Endothelial cell of umbilical vein (primary cell): ENCODE results near the gene TRIM56. TPM values are rescaled to one million over a fixed set of nuclear protein-coding genes. Genes with fewer than 3 reads are reported as not detected.

ENCODE experiments used
- BruUV-seq: library from RNA; stranded (reverse); fragments of 400-500 nt; replicated peaks from 2 replicates; lab custom pipeline; 2021; lab: Mats Ljungman, UMichigan
- CTCF ChIA-PET: fragments of 300-600, 350-600 bp; sonication (Branson Sonifier 250); formaldehyde crosslinking; loops from one replicate; lab custom pipeline; 2021; ENCODE audit warnings: antibody characterized with exemption, inconsistent platforms; lab: Charles Lee
- POLR2A ChIA-PET: fragments of 300-600, 350-600 bp; sonication (Branson Sonifier 250); formaldehyde crosslinking; loops from one replicate; lab custom pipeline; 2021; ENCODE audit warnings: antibody characterized with exemption, inconsistent platforms; lab: Charles Lee
- DNase-seq: peaks from one replicate; pipeline ENCODE4 v3.0.0-alpha.2; 2011; ENCODE audit warnings: low read depth, low spot score
- FAIRE-seq: peaks from 2 replicates; lab custom pipeline; 2011; peaks lifted over from hg19 to GRCh38; lab: Jason Lieb, UNC
- H2AFZ ChIP-seq: 2 replicates; pipeline ENCODE4 v1.6.0; 2012; ENCODE audit warnings: low read depth, low read length, control low read depth, inconsistent platforms
- H3K27ac ChIP-seq: 2 replicates; pipeline ENCODE4 v1.5.1; 2011; ENCODE audit warnings: low read depth, mild to moderate bottlenecking, control low read depth, low read length, moderate library complexity; ENCODE audit not compliant: insufficient read depth
- H3K27me3 ChIP-seq, 2 experiments: 2 replicates each; pipeline versions ENCODE4 v1.6.0 to v1.6.1; 2011; ENCODE audit warnings: low read length in 2 of 2, mixed read lengths in 1 of 2; ENCODE audit not compliant: control insufficient read depth in 2 of 2, insufficient read depth in 2 of 2
- H3K36me3 ChIP-seq, 2 experiments: 2 replicates in 1 of 2; 3 replicates in 1 of 2; pipeline ENCODE4 v1.5.1; 2011; ENCODE audit warnings: low read length in 2 of 2, mild to moderate bottlenecking in 1 of 2, moderate library complexity in 1 of 2; ENCODE audit not compliant: control insufficient read depth in 2 of 2, insufficient read depth in 2 of 2; ENCODE audit errors: extremely low read depth in 1 of 2
- H3K4me1 ChIP-seq: 3 replicates; pipeline ENCODE4 v1.5.1; 2011; ENCODE audit warnings: mild to moderate bottlenecking, low read length; ENCODE audit not compliant: control insufficient read depth, insufficient read depth; ENCODE audit errors: extremely low read depth
- H3K4me2 ChIP-seq: 2 replicates; pipeline ENCODE4 v1.6.1; 2011; ENCODE audit warnings: low read length, control low read depth, mixed read lengths; ENCODE audit not compliant: insufficient read depth
- H3K4me3 ChIP-seq, 3 experiments: fragments of 200-600 bp in 1 of 3; sonication (generic), shearing (Covaris generic) in 1 of 3; replicated peaks in 1 of 3; 2 replicates each; pipeline ENCODE4 v1.5.1; 2011 to 2016; ENCODE audit warnings: control low read depth in 3 of 3, low read length in 3 of 3, mild to moderate bottlenecking in 2 of 3, inconsistent platforms in 1 of 3, low read depth in 1 of 3, moderate library complexity in 1 of 3; ENCODE audit not compliant: insufficient read depth in 1 of 3
- H3K79me2 ChIP-seq: 2 replicates; pipeline ENCODE4 v1.6.0; 2012; ENCODE audit warnings: low read length, inconsistent platforms; ENCODE audit not compliant: control insufficient read depth, insufficient read depth
- H3K9ac ChIP-seq: replicated peaks from 2 replicates; pipeline ENCODE3; 2011; ENCODE audit warnings: low read length, control low read depth; ENCODE audit not compliant: insufficient read depth; ENCODE audit errors: extremely low read depth
- H3K9me1 ChIP-seq: replicated peaks from 3 replicates; pipeline ENCODE4 v1.6.0; 2011; ENCODE audit warnings: mild to moderate bottlenecking, low read length; ENCODE audit not compliant: control insufficient read depth, insufficient read depth; ENCODE audit errors: extremely low read depth
- H3K9me3 ChIP-seq: replicated peaks from 2 replicates; pipeline ENCODE4 v1.5.1; 2012; ENCODE audit warnings: low read length, inconsistent platforms; ENCODE audit not compliant: control insufficient read depth, insufficient read depth
- H4K20me1 ChIP-seq: replicated peaks from 2 replicates; pipeline ENCODE3; 2011; ENCODE audit warnings: mild to moderate bottlenecking, low read length; ENCODE audit not compliant: control insufficient read depth, insufficient read depth; ENCODE audit errors: extremely low read depth
- EZH2 ChIP-seq: IDR thresholded peaks from 2 replicates; pipeline ENCODE4 v1.6.1; 2012; ENCODE audit warnings: borderline replicate concordance, low read depth, mild to moderate bottlenecking, moderate library complexity, low read length, inconsistent platforms; ENCODE audit not compliant: severe bottlenecking
- FOS ChIP-seq: IDR thresholded peaks from 2 replicates; pipeline ENCODE4 v1.6.1; 2011; ENCODE audit warnings: mild to moderate bottlenecking, low read length, moderate library complexity, borderline replicate concordance; ENCODE audit not compliant: insufficient read depth
- GATA2 ChIP-seq: IDR thresholded peaks from 2 replicates; pipeline ENCODE4 v1.7.0; 2011; ENCODE audit warnings: low read depth, mild to moderate bottlenecking, moderate library complexity, mixed read lengths, low read length; ENCODE audit not compliant: insufficient read length, insufficient read depth
- JUN ChIP-seq: IDR thresholded peaks from 2 replicates; pipeline ENCODE4 v1.6.1; 2011; ENCODE audit warnings: borderline replicate concordance, low read depth; ENCODE audit not compliant: insufficient read length, insufficient read depth
- MYC ChIP-seq: IDR thresholded peaks from one replicate; pipeline ENCODE4 v1.6.1; 2011; ENCODE audit warnings: mild to moderate bottlenecking, low read depth, low read length
- POLR2A ChIP-seq: IDR thresholded peaks from 2 replicates; pipeline ENCODE4 v1.6.1; 2012; ENCODE audit warnings: low read depth, mild to moderate bottlenecking, control low read depth, low read length
- POLR2AphosphoS5 ChIP-seq: IDR thresholded peaks from 2 replicates; pipeline ENCODE4 v1.6.1; 2012; ENCODE audit warnings: low read depth, mild to moderate bottlenecking, control low read depth, low read length, moderate library complexity; ENCODE audit not compliant: insufficient read depth
- dilution Hi-C: fragments of 300-500 bp; cut with MboI; formaldehyde crosslinking; loops from one replicate; pipeline ENCODE4 v1.15.0; 2019; ENCODE audit warnings: low sequenced_read_pairs; ENCODE audit not compliant: extremely low pct_ligation_motif_present
- intact Hi-C: fragments of 100-400 bp; cut with micrococcal nuclease; formaldehyde crosslinking; loops from one replicate; pipeline ENCODE4 v1.10.0; 2022
- polyA plus RNA-seq, 4 experiments: library from polyadenylated mRNA; depleted of rRNA in 3 of 4; stranded (reverse) in 3 of 4; unstranded in 1 of 4; fragments of >200 nt; gene quantifications; 2 replicates each; pipeline versions ENCODE4 v1.2.1 to v1.2.3, GENCODE V29; 2011 to 2012; ENCODE audit warnings: missing spikeins in 1 of 4
- total RNA-seq: library from RNA; stranded (reverse); gene quantifications from 2 replicates; pipeline ENCODE4 v1.2.3, GENCODE V29; 2021
- TF ChIP-seq, protein P1 (sequence below), 2 donors: IDR thresholded peaks; 1 replicate in 1 of 2; 2 replicates in 1 of 2; pipeline ENCODE4 v1.5.1; 2011; ENCODE audit warnings: low read length in 2 of 2, mild to moderate bottlenecking in 2 of 2, moderate library complexity in 2 of 2, control low read depth in 1 of 2, inconsistent platforms in 1 of 2, low read depth in 1 of 2; ENCODE audit not compliant: insufficient read depth in 1 of 2; ENCODE audit errors: extremely low read depth in 1 of 2
- TF ChIP-seq, protein P2 (sequence below): IDR thresholded peaks from 2 replicates; pipeline ENCODE4 v1.6.1; 2011; ENCODE audit not compliant: insufficient read depth, insufficient read length

Gene TRIM56
- total and polyA plus RNA-seq, 2 donors (not counting 3 experiments of a cell fraction or from before 2014, with no cell fraction given) = 2.3 to 25.1 TPM

DNA sequence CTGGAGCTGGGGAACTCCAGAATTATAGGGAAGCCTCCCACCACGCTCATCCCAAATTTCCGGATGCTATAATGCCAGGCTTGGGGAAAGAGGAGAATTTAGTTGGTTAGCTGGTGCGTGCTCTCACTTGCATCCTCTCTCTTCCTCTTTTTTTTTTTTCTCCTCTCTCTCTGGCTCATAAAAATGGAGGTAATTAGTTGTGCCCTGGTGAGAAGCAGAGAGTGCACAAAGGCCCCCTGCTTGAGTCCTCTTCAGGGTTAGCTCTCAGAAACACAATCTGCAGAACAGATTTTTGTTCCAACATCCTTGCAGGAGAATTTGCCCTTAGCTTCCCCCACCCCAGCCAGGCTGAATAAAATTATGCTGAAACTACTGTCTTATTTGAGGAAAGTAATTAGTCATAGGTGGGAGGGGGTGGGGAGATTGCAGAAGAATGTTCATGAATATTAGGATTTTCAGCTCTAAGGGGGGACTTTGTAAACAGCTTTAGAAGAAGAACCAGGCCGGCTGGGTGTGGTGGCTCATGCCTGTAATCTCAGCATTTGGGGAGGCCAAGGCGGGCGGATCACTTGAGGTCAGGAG, 49.2 kb downstream of the TRIM56 start:
- peak overlapping the region; percentile 14 for H3K4me2 ChIP-seq
- BruUV-seq = no TSS peak
- ChIA-PET POLR2A (interaction anchor here (0.6 to 5.5 kb wide), 9 partner anchors 12 to 56 kb away, joined by 3 to 26 read pairs (median 6); partner anchors contain the start of gene TRIM56), CTCF (interaction anchor here (0.7 to 3.2 kb wide), 5 partner anchors 9 to 148 kb away, joined by 3 to 12 read pairs (median 7); no protein-coding TSS in a partner anchor)
- H3K9me1 ChIP-seq = no peaks in the 10 kb centered on the region
- peak overlapping the region in 1 of 3 experiments; percentile 7 for H3K4me3 ChIP-seq
- intact Hi-C loops = no loop called here
- peaks cover 22% of the 10 kb centered on the region for H3K79me2 ChIP-seq
- no peak overlapping the region for H2AFZ ChIP-seq
- no peaks in the 10 kb centered on the region for H3K9me3 ChIP-seq
- TF ChIP-seq POLR2A (peak; percentile 63), FOS (peak; percentile 10), JUN (no peak), EZH2 (no peak)
- DNase-seq (peak; percentile 40), FAIRE-seq (peak; percentile 8)
- H3K9ac ChIP-seq = no peak overlapping the region
- no peaks in the 10 kb centered on the region for H4K20me1 ChIP-seq
- H3K36me3 ChIP-seq = peaks cover 35 to 60% of the 10 kb centered on the region in 2 experiments
- peaks cover 57% of the 10 kb centered on the region for H3K4me1 ChIP-seq
- no peak overlapping the region for H3K27ac ChIP-seq
- dilution Hi-C loops = no loop called here
- no peaks in the 10 kb centered on the region for H3K27me3 ChIP-seq

DNA sequence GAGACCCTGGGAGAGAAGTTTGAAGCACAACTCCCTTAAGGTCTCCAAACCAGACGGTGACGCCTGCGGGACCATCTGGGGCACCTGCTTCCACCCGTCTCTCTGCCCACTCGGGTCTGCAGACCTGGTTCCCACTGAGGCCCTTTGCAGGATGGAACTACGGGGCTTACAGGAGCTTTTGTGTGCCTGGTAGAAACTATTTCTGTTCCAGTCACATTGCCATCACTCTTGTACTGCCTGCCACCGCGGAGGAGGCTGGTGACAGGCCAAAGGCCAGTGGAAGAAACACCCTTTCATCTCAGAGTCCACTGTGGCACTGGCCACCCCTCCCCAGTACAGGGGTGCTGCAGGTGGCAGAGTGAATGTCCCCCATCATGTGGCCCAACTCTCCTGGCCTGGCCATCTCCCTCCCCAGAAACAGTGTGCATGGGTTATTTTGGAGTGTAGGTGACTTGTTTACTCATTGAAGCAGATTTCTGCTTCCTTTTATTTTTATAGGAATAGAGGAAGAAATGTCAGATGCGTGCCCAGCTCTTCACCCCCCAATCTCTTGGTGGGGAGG, 52.5 kb downstream of the TRIM56 start:
- BruUV-seq = TSS peak; percentile 48
- Histone ChIP-seq H3K27ac (peak overlapping the region; percentile 30), H3K4me1 (peaks cover 40% of the 10 kb centered on the region), H3K9me3 (no peaks in the 10 kb centered on the region), H3K27me3 (no peaks in the 10 kb centered on the region), H3K4me2 (peak overlapping the region; percentile 34), H3K79me2 (peaks cover 5% of the 10 kb centered on the region), H2AFZ (no peak overlapping the region), H3K9me1 (no peaks in the 10 kb centered on the region), H3K4me3 (no peak overlapping the region), H4K20me1 (no peaks in the 10 kb centered on the region), H3K9ac (peak overlapping the region; percentile 2), H3K36me3 (peaks cover 20 to 37% of the 10 kb centered on the region in 2 experiments)
- TF ChIP-seq GATA2 (no peak), EZH2 (no peak), POLR2AphosphoS5 (peak; percentile 71), MYC (no peak), JUN (no peak), POLR2A (peak; percentile 81), FOS (no peak)
- TF ChIP-seq, protein P1, sequence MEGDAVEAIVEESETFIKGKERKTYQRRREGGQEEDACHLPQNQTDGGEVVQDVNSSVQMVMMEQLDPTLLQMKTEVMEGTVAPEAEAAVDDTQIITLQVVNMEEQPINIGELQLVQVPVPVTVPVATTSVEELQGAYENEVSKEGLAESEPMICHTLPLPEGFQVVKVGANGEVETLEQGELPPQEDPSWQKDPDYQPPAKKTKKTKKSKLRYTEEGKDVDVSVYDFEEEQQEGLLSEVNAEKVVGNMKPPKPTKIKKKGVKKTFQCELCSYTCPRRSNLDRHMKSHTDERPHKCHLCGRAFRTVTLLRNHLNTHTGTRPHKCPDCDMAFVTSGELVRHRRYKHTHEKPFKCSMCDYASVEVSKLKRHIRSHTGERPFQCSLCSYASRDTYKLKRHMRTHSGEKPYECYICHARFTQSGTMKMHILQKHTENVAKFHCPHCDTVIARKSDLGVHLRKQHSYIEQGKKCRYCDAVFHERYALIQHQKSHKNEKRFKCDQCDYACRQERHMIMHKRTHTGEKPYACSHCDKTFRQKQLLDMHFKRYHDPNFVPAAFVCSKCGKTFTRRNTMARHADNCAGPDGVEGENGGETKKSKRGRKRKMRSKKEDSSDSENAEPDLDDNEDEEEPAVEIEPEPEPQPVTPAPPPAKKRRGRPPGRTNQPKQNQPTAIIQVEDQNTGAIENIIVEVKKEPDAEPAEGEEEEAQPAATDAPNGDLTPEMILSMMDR (IDR thresholded peaks at IDR 0.05; ENCODE audit: extremely low read depth in 1 of 2, insufficient read depth in 1 of 2, low read depth in 1 of 2, low read length in 2 of 2) = no peak
- TF ChIP-seq, protein P2, sequence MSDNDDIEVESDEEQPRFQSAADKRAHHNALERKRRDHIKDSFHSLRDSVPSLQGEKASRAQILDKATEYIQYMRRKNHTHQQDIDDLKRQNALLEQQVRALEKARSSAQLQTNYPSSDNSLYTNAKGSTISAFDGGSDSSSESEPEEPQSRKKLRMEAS = no peak
- DNase-seq = no peak
- FAIRE-seq = no peak
- ChIA-PET CTCF (interaction anchor here (1.1 to 2.8 kb wide), 10 partner anchors 12 to 106 kb away, joined by 3 to 19 read pairs (median 6); partner anchors contain the start of genes SERPINE1 and TRIM56), POLR2A (interaction anchor here (1.0 to 4.8 kb wide), 5 partner anchors 11 to 60 kb away, joined by 3 to 27 read pairs (median 10); partner anchors contain the start of gene SERPINE1)
- intact Hi-C loops = loop anchor here (1.0 kb wide), 4 partner anchors 11 to 52 kb away; partner anchors contain the start of gene TRIM56
- dilution Hi-C loops = no loop called here
